ENCODE data around the gene CUL4A.

The CUL4A gene

DNA sequence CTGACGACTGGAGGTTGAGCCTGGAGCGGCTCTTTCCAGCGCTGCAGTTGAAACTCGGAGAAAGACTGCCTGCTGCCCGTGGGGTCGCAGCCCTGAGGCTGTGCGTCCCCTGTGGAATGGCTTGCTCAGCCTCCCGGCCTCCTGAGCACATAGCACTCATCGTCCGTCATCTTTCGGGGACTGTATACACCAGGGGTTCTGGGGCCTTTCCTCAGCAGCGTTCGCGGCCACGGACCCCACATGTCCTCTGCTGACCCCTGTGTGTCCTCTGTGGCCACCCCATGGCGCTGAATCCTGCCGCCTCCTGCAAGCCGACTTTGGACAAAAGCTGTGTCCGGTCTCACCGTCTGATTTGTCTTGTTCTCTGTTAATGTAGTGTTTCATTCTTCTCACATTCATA lies 20.4 kb downstream of the CUL4A start:
- DNase-seq (ENCODE audit: extremely low read depth, insufficient read length): no peak
- no peak overlapping the region for H3K4me3 ChIP-seq (replicated peaks; ENCODE audit: low read depth, low read length)
- H3K36me3 ChIP-seq (ENCODE audit: control insufficient read depth, insufficient read depth, low read length): peaks cover 14% of the 10 kb centered on the region
- no peaks in the 10 kb centered on the region for H3K27me3 ChIP-seq (replicated peaks; ENCODE audit: control insufficient read depth, insufficient read depth, low read length)
- TF ChIP-seq, protein P1, sequence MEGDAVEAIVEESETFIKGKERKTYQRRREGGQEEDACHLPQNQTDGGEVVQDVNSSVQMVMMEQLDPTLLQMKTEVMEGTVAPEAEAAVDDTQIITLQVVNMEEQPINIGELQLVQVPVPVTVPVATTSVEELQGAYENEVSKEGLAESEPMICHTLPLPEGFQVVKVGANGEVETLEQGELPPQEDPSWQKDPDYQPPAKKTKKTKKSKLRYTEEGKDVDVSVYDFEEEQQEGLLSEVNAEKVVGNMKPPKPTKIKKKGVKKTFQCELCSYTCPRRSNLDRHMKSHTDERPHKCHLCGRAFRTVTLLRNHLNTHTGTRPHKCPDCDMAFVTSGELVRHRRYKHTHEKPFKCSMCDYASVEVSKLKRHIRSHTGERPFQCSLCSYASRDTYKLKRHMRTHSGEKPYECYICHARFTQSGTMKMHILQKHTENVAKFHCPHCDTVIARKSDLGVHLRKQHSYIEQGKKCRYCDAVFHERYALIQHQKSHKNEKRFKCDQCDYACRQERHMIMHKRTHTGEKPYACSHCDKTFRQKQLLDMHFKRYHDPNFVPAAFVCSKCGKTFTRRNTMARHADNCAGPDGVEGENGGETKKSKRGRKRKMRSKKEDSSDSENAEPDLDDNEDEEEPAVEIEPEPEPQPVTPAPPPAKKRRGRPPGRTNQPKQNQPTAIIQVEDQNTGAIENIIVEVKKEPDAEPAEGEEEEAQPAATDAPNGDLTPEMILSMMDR (IDR thresholded peaks at IDR 0.05; ENCODE audit: insufficient read depth, low read length, poor library complexity, severe bottlenecking): no peak

GRCh38 chr13:113231306-113232207 lies 22.1 kb downstream of the CUL4A start:
- no peak overlapping the region for H3K4me3 ChIP-seq (replicated peaks; ENCODE audit: low read depth, low read length)
- TF ChIP-seq, protein P1 (IDR thresholded peaks at IDR 0.05; ENCODE audit: insufficient read depth, low read length, poor library complexity, severe bottlenecking): no peak
- peaks cover 15% of the 10 kb centered on the region for H3K36me3 ChIP-seq (ENCODE audit: control insufficient read depth, insufficient read depth, low read length)
- no peak for DNase-seq (ENCODE audit: extremely low read depth, insufficient read length)
- no peaks in the 10 kb centered on the region for H3K27me3 ChIP-seq (replicated peaks; ENCODE audit: control insufficient read depth, insufficient read depth, low read length)

DNA sequence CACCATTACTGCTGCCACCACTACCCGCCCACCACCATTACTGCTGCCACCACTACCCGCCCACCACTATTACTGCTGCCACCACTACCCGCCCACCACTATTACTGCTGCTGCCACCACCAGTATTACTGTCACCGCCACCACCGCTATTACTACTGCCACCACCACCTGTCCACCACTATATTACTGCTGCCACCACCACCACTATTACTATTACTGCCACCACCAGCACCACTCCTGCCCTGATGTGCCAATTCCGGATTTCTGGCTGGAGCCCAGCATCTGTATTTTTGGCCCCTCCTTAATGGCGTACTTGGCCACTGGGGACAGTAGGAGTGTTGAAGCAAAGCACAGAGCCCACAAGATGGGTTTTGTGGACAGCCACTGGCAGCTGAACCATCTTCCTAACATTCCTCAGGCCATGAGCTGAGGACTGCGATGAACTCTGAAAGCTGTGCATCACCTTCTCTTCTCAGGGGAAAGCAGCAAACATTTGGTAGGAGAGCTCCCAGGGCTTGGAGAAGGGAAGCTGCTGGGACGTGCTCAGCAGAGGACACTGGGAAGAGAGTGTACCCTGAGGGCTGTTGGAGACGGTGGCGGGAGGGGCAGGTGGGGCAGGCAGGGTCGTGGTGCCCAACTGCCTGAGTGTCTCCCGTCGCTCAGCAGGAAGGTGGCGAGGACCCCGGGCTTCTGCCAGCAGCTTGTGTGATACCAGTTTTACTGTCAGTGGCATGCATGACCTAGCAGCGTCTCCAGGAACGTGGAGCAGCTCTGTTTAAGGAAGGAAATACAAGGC lies 23.0 kb downstream of the CUL4A start:
- H3K36me3 ChIP-seq (ENCODE audit: control insufficient read depth, insufficient read depth, low read length): peaks cover 14% of the 10 kb centered on the region

DNA sequence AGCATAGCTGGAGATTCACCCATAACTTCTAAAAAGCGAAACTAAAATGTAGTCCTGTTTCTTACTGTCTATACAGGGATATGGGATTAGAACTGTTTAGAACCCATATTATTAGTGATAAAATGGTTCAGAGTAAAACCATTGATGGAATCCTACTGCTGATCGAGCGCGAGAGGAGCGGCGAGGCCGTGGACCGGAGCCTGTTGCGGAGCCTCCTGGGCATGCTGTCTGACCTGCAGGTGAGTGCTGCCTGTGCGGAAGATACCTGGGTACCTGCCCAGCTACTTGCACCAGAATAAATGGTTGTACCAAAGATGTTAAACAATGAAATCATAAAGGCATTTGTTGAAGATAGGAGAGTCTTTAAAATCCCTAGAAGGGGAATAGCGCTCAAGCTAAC lies 23.7 kb downstream of the CUL4A start:
- H3K36me3 ChIP-seq (ENCODE audit: control insufficient read depth, insufficient read depth, low read length): peaks cover 11% of the 10 kb centered on the region
- H3K27me3 ChIP-seq (replicated peaks; ENCODE audit: control insufficient read depth, insufficient read depth, low read length): no peaks in the 10 kb centered on the region
- no peak overlapping the region for H3K4me3 ChIP-seq (replicated peaks; ENCODE audit: low read depth, low read length)
- TF ChIP-seq, protein P1 (IDR thresholded peaks at IDR 0.05; ENCODE audit: insufficient read depth, low read length, poor library complexity, severe bottlenecking): no peak
- DNase-seq (ENCODE audit: extremely low read depth, insufficient read length): no peak

More for the DNA sequence above, 23.0 kb downstream of the CUL4A start:
- TF ChIP-seq, protein P1 (IDR thresholded peaks at IDR 0.05; ENCODE audit: insufficient read depth, low read length, poor library complexity, severe bottlenecking): no peak
- DNase-seq (ENCODE audit: extremely low read depth, insufficient read length): no peak
- no peak overlapping the region for H3K4me3 ChIP-seq (replicated peaks; ENCODE audit: low read depth, low read length)
- H3K27me3 ChIP-seq (replicated peaks; ENCODE audit: control insufficient read depth, insufficient read depth, low read length): no peaks in the 10 kb centered on the region

DNA sequence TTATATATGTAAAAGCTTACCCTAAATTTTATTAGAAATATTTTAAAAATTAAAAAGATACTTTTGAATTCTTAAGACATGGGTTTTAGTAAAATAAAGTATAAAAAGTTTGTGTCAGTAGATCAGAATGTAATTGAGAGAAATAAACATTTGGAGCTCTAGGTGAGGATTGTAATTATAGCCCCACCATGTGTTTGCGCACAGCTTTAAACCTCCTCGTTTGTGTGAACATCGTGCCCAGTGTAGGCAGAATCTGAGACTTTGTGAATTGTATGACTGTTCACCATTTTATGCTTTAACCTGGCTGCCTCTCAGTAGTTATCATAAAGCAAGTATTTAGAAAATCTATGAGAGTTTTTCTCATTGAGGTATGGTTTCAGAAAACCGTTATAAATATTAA lies 29.1 kb downstream of the CUL4A start:
- TF ChIP-seq, protein P1 (IDR thresholded peaks at IDR 0.05; ENCODE audit: insufficient read depth, low read length, poor library complexity, severe bottlenecking): no peak
- H3K4me3 ChIP-seq (replicated peaks; ENCODE audit: low read depth, low read length): no peak overlapping the region
- no peaks in the 10 kb centered on the region for H3K27me3 ChIP-seq (replicated peaks; ENCODE audit: control insufficient read depth, insufficient read depth, low read length)
- H3K36me3 ChIP-seq (ENCODE audit: control insufficient read depth, insufficient read depth, low read length): peaks cover 8% of the 10 kb centered on the region
- no peak for DNase-seq (ENCODE audit: extremely low read depth, insufficient read length)

Measured in GM06990 (cell line).